GM12801 (cell line): ENCODE measurements around the gene THADA.

ENCODE experiments used
- CTCF ChIP-seq: IDR thresholded peaks from one replicate; pipeline ENCODE4 v1.5.1; 2011; ENCODE audit warnings: control low read depth; ENCODE audit not compliant: insufficient read length; ENCODE audit errors: extremely low read depth

Gene THADA

GRCh38 chr2:43429369-43429768 lies 166.5 kb downstream of the THADA start:
- TF ChIP-seq CTCF, result no peak

- TF ChIP-seq CTCF, result no peak
Observed at GRCh38 chr2:43427032-43427424, 168.8 kb downstream of the THADA start.

DNA sequence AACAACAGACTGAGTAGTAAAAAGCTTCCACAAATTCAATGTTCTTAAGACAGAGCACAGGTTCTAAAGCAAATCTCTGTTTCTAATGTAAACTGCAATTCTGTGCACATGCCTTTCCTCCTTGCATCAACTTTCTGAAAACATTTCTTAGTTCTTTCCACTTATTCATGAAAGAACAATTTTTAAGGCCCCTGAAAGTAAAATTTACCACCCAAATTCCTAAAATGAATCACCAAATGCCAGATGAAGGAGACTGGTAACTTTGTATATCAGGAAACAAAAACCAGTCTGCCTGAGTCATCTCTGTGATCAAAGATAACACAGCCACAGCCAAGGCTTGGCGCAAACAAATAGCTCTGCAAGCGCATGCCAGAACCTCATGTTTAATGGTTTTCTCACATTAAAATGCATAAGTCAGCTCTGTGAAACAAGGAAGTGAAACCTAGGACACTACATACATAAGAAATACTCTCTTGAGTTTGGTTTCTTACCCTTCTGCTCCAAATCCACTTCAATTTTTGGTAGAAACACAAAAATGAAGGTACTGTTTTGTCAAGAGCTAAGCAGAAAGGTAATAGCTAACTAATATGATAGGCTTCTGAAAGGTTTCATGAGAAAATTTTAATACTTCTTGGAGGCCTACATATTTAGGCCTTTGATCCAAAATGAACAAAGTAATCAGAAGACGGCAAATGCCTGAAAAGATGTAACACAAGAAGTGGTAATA lies 169.4 kb downstream of the THADA start:
- TF ChIP-seq CTCF, result no peak

DNA sequence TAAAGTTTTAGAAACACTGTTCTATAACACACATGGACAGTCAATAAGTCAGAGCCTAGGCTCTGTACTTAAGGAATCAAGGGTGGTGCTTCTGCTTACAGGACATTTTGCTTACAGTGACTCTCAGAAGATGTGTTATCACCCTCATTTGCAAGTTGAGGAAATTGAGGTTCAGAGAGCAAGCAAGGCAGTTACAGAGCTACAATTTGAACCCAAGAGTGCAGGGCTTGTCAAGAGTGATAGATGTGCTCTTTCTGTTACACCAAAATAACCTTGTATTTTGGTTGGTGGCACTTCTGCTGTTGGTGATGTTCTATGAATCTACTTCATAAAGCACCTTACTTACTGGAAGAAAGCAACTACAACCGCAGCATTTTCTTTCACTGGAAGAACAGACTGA lies 170.2 kb downstream of the THADA start:
- TF ChIP-seq CTCF, result no peak

DNA sequence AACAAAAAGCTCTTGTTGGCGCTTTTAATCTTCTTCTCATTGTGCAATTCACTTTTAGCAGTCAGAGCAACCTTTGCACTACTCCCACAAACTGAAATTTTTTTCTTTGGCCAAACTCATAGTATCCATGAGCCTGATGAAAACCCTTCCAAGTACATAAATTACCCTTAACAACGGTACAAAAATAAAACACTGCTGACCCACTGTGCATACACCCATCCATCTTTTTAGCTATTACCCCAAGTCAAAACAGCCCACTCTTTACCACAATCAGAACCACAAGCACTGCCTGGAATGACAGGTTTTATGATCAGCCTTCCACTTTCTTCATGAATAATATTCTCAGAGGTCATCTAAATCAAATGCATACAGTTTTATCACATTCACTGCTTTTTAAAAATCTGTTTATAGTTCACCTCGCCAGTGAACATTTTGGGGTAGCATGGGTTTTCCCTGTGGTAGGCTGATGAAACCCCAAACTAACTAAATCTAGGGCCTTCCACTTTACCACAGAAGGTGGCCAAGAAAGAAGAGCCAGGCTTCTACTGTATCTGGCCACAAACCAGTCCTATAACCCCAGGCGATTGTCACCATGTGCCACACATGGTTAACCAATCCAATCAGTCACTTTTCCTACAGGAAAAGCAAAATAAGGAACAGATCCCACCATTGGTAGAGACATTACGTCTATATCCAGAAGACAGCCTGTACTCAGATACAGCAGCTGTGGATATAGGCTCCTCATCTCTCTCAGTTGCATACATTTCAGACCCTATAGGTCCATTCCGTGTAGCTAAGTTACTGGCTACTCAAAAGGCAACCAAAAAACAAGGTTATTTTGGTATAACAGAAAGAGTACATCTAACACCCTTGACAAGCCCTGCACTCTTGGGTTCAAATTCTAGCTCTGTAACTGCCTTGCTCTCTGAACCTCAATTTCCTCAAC lies 171.3 kb downstream of the THADA start:
- TF ChIP-seq CTCF, result no peak

DNA sequence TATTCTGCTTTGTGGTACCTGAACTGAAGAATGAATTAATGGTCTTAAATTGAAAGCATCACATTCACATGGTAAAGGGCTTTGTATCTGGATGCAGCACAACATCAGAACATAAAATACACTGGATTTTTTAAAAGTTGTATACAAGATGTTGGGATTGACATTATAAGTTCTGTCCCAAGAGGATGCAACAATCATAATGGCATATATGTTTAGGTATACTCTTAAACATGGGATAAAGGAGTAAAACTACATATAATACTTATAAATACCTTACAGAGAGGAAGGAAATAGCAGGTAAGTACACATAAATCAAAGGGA lies 171.9 kb downstream of the THADA start:
- TF ChIP-seq CTCF, result no peak

DNA sequence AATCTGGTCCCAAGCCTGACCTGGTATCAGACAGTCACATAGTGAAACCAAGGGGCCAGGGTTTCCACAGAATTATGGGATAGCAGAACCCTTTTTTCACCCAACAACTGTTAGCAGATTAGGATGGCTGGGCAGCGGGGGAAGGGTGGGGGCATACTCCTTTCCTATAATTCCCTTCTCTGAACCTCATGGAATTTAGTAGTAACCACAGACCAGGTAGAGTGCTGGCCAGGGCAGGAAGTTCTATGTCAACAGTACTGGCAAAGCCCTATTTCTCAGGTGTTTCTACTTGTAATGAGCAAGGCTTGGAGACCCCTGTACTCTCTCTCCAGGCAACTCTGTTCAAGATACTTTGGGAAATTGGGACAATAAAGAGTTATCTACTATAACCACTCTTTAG lies 174.6 kb downstream of the THADA start:
- no peak for TF ChIP-seq CTCF
